Neural crest cell (in vitro differentiated cells): ENCODE results near the gene PRDM16. TPM values are rescaled to one million over a fixed set of nuclear protein-coding genes. Genes with fewer than 3 reads are reported as not detected.
A peak's percentile ranks its signal among the peaks of the same experiment; 100 is the strongest.

Source experiments
- DNase-seq: peaks from one replicate; pipeline ENCODE4 v3.0.0; 2021; ENCODE audit warnings: low read depth, mixed read lengths, low spot score
- H3K27ac Mint-ChIP-seq: one replicate; pipeline ENCODE4 v1.8.0; 2021; ENCODE audit warnings: mild to moderate bottlenecking, mixed read lengths; ENCODE audit not compliant: unreplicated experiment
- H3K27me3 Mint-ChIP-seq: 2 replicates; pipeline ENCODE4 v1.8.0; 2021; ENCODE audit warnings: low read depth, mild to moderate bottlenecking, mixed read lengths
- H3K36me3 Mint-ChIP-seq: 2 replicates; pipeline ENCODE4 v1.8.0; 2021; ENCODE audit warnings: low read depth, mild to moderate bottlenecking, mixed read lengths
- H3K4me1 Mint-ChIP-seq: 2 replicates; pipeline ENCODE4 v1.8.0; 2021; ENCODE audit warnings: mixed read lengths
- H3K4me3 Mint-ChIP-seq: one replicate; pipeline ENCODE4 v1.8.0; 2021; ENCODE audit warnings: mild to moderate bottlenecking, mixed read lengths
- H3K9me3 Mint-ChIP-seq: 2 replicates; pipeline ENCODE4 v1.8.0; 2021; ENCODE audit warnings: mixed read lengths
- CTCF ChIP-seq: fragments of 200-600 bp; sonication (generic); conservative IDR thresholded peaks from 2 replicates; pipeline ENCODE4 v1.5.0; 2021; ENCODE audit warnings: antibody characterized with exemption, mild to moderate bottlenecking
- total RNA-seq: library from RNA; stranded (reverse); gene quantifications from 2 replicates; pipeline ENCODE4 v1.2.1, GENCODE V29; 2021

Gene PRDM16
- total RNA-seq, 1 donor from 2014 or later = 11.7 TPM

- DNase-seq = no peak
- Mint-ChIP-seq H3K27ac (no peak overlapping the region), H3K4me1 (peaks cover 37% of the 10 kb centered on the region), H3K9me3 (no peaks in the 10 kb centered on the region), H3K27me3 (no peaks in the 10 kb centered on the region), H3K4me3 (peak overlapping the region; percentile 19), H3K36me3 (no peaks in the 10 kb centered on the region)
- TF ChIP-seq CTCF = no peak
Measured at GRCh38 chr1:3460672-3461131, 391.7 kb downstream of the PRDM16 start.

- H3K36me3 Mint-ChIP-seq = no peaks in the 10 kb centered on the region
- H3K9me3 Mint-ChIP-seq = no peaks in the 10 kb centered on the region
- H3K4me3 Mint-ChIP-seq = no peak overlapping the region
- H3K4me1 Mint-ChIP-seq = peaks cover 40% of the 10 kb centered on the region
- no peaks in the 10 kb centered on the region for H3K27me3 Mint-ChIP-seq
- DNase-seq = no peak
- H3K27ac Mint-ChIP-seq = no peak overlapping the region
- TF ChIP-seq CTCF = no peak
Measured at GRCh38 chr1:3461238-3461933, 392.4 kb downstream of the PRDM16 start.

- TF ChIP-seq CTCF = no peak
- Mint-ChIP-seq H3K4me3 (no peak overlapping the region), H3K4me1 (peaks cover 39% of the 10 kb centered on the region), H3K27me3 (no peaks in the 10 kb centered on the region), H3K9me3 (no peaks in the 10 kb centered on the region), H3K27ac (no peak overlapping the region), H3K36me3 (no peaks in the 10 kb centered on the region)
- no peak for DNase-seq
Measured at GRCh38 chr1:3461934-3462275, 392.9 kb downstream of the PRDM16 start.

- H3K4me1 Mint-ChIP-seq = peaks cover 33% of the 10 kb centered on the region
- no peak for TF ChIP-seq CTCF
- no peaks in the 10 kb centered on the region for H3K36me3 Mint-ChIP-seq
- H3K27ac Mint-ChIP-seq = no peak overlapping the region
- no peak for DNase-seq
- no peaks in the 10 kb centered on the region for H3K9me3 Mint-ChIP-seq
- no peaks in the 10 kb centered on the region for H3K27me3 Mint-ChIP-seq
- no peak overlapping the region for H3K4me3 Mint-ChIP-seq
Measured at GRCh38 chr1:3462356-3463012, 393.5 kb downstream of the PRDM16 start.

- no peak for DNase-seq
- Mint-ChIP-seq H3K27ac (no peak overlapping the region), H3K36me3 (no peaks in the 10 kb centered on the region), H3K4me1 (peaks cover 28% of the 10 kb centered on the region), H3K9me3 (no peaks in the 10 kb centered on the region), H3K27me3 (no peaks in the 10 kb centered on the region), H3K4me3 (no peak overlapping the region)
- no peak for TF ChIP-seq CTCF
Measured at GRCh38 chr1:3463013-3463385, 394.0 kb downstream of the PRDM16 start.
